ENCODE results near the gene NDST4.

NDST4 gene

GRCh38 chr4:114905017-114905416 is 208.4 kb downstream of the NDST4 start:
- no peak for DNase-seq (ENCODE audit: low read depth)

- no peak for DNase-seq (ENCODE audit: low read depth)
Measured at GRCh38 chr4:114900934-114901333, 212.5 kb downstream of the NDST4 start.

- DNase-seq (ENCODE audit: low read depth): no peak
Measured at GRCh38 chr4:114890773-114891172, 222.6 kb downstream of the NDST4 start.

DNA sequence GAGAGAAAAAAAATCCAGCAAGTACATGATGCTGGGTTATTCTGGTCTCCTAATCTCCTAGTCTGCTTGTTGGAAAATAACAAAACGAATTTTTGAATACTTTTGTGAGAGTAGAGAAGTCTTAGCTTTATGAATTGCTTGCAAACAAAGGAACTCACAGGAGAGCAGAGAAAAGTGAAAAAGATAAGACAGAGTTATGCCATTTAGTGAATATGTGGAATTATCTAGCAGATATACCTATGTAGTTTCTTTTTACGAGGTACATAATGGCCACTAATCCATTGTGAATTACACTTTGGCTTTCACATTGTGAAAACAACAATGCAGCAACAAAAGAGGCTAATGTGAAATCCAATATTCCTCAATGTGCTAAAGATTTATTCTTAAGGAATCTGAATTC is 226.7 kb downstream of the NDST4 start:
- no peak for DNase-seq (ENCODE audit: low read depth)

DNA sequence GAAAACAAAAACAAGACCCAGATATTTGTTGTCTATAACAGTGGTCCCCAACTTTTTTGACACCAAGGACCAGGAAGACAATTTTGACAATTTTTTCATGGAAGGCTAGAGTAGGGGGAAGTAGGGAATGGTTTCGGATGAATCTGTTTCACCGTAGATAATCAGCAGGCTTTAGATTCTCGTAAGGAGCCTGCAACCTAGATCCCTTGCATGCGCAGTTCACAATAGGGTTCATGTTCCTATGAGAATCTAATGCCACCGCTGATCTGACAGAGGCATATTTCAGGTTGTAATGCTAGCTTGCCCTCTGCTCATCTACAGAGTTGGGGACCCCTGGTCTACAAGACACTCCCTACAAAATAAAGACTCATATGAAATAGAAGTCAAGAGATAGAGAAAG is 229.8 kb downstream of the NDST4 start:
- no peak for DNase-seq (ENCODE audit: low read depth)

DNA sequence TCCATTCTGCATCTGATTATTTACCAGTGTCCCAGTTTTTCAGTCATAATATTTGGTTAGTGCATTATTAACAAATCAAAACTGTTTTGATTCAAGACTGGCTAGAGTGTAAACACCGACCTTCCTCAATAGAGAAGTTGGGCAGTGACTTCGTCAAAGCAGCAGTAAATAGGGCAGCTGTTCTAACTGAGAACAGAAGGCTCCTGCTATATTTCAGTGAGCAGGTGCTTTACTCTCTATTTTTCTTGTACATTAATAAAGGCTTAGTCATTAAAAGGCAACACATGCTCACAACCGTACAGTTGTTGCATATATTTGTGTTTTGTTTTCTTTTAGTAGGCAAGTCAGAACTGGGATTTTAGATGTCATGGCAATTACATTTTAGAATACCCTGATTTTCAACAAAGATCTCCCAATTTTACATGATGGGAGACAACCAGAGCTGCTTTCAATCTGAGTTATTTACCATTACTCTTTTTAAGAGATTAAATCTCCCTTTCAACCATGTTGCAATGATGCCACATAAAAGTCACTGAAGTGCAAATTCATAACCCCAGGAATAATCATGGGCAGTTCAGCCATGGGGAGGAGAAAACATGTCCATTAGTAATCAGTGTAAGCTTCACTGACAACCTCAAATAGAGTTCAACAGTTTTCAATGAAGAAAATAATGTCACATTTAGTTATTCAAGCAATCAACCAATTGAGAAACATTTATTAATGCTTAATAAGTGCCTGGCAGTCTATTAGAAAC is 233.3 kb downstream of the NDST4 start:
- DNase-seq (ENCODE audit: low read depth): no peak

GRCh38 chr4:114875630-114876029 is 237.8 kb downstream of the NDST4 start:
- no peak for DNase-seq (ENCODE audit: low read depth)

GRCh38 chr4:114874321-114874720 is 239.1 kb downstream of the NDST4 start:
- no peak for DNase-seq (ENCODE audit: low read depth)

DNA sequence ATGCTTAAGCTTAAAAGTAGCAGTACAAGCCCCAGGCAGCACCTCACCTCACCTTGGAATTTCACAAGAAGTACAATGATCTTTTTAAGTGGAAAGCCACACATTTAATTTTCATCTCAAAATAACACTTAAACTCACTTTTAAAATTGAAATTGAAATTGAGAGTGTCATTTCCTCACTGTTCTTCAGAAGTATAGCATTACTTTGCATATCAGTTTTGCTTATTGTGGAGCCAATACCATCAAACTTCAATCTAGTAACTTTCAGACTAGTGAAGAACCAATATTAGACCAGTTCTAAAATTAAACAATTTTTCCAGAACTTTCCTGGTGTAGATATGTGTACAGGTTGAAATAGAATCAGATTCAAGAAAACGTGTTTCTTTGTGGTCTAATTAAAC is 242.4 kb downstream of the NDST4 start:
- DNase-seq (ENCODE audit: low read depth): no peak

GRCh38 chr4:114866901-114867670 is 246.3 kb downstream of the NDST4 start:
- no peak for DNase-seq (ENCODE audit: low read depth)

DNA sequence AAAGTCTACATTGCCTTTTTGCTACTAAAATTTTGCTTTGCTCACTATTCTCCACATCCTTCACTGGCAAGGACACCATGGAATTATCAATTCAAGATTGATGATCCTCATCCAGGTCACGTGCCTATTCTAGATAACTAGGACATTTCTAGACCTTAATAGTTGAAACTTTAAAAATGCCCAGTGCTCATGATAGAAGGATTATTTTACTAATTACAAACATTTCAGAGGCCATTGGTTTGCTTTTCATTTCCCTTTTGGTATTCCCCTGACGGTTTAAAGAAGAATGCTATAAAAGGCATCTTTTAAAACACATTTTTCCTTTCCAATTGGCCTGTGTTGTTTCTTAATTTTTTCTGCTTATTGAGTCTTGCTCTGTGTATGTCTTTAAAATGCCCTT is 249.4 kb downstream of the NDST4 start:
- no peak for DNase-seq (ENCODE audit: low read depth)

GRCh38 chr4:114860786-114861185 is 252.6 kb downstream of the NDST4 start:
- no peak for DNase-seq (ENCODE audit: low read depth)

DNA sequence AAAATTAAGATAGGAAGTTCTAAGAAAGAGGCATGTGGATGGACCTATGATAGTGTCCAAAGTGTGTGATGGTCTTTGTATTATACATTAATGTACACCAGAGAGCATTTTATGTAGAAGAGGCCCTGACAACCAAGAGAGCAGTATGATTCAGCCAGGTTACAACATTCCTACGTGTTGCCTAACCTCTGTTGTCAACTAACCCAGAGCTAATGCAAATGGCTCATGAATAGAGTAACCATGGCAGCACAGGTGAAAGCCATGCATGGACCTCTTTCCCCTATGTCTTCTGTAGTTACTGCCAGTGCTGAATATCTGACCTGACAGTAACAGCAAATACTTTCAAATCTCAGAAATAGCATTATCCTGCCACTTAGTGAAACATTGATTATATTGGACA is 255.6 kb downstream of the NDST4 start:
- no peak for DNase-seq (ENCODE audit: low read depth)

- DNase-seq (ENCODE audit: low read depth): no peak
Measured at GRCh38 chr4:114839986-114840385, 273.4 kb downstream of the NDST4 start.

DNA sequence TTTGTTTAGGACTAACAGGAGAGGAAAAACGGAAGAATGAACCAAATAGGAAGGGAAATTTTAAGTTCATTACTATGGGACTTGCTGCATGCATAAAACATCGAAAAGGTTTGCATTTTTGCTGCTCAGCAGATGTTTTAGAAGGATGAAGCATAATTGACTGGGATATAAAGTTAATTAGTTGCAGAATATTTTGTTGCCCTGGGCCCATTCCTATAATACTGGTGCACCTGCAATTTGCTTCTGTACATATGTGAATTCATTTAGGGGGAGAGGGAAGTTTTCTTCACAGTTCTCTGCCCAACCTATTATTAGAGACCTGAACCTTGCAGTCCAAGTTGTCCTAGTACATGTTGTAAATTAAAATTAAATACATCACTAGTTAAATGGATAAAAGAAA is 282.8 kb downstream of the NDST4 start:
- DNase-seq (ENCODE audit: low read depth): no peak

DNA sequence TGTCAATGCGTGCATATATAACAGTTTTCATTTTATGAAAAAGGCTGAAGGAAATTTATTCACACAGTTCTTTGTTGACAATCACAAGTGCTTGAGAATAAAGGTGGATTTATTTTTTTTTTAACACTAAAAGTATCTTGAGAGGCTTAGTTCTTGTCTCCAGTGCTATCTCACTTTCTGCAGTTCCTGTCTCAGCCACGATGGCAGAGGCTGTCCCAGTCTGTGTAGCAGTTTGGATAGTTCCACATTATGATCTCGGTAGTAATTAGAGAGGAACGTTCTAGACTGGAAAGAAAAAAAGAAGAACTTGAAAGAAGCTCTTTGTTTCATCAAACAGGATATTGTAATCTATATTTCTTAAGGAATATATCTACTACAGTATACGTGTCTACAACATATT is 285.8 kb downstream of the NDST4 start:
- DNase-seq (ENCODE audit: low read depth): no peak

GRCh38 chr4:114815760-114816159 is 297.7 kb downstream of the NDST4 start:
- no peak for DNase-seq (ENCODE audit: low read depth)

GRCh38 chr4:114813961-114814360 is 299.5 kb downstream of the NDST4 start:
- no peak for DNase-seq (ENCODE audit: low read depth)

GRCh38 chr4:114811564-114812301 is 301.7 kb downstream of the NDST4 start:
- no peak for DNase-seq (ENCODE audit: low read depth)

- DNase-seq (ENCODE audit: low read depth): no peak
Measured at GRCh38 chr4:114807759-114808404, 305.5 kb downstream of the NDST4 start.

DNA sequence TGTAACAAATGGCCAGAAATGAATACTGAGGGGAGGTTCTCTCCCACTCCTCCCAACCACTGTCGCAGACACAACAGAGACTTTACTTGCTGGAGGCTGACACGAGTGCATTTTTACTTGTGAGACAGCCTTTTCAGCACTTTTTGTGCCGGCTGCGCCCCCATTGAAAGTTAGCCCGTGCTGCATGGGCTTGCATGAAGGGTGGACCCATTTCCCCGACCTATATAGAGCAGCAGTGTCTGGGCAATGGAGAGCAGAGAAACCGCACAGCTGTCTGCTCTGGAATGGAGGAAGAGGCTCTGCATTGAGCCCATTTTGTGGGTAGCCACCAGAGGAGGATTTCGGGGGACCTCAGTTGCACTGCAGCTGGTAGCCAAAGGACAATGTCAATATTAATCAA is 306.1 kb downstream of the NDST4 start:
- DNase-seq (ENCODE audit: low read depth): no peak

GRCh38 chr4:114791976-114792375 is 321.4 kb downstream of the NDST4 start:
- DNase-seq (ENCODE audit: low read depth): no peak
